K562 (cell line): ENCODE measurements around the gene CMTM4. TPM values are rescaled to one million over a fixed set of nuclear protein-coding genes. Genes with fewer than 3 reads are reported as not detected.
A peak's percentile ranks its signal among the peaks of the same experiment; 100 is the strongest.

ENCODE experiments used
- CLOCK ChIP-seq: fragments of 250-450 bp; sonication (Bioruptor Pico); IDR thresholded peaks from 2 replicates; pipeline ENCODE4 v1.4.0; 2020; ENCODE audit warnings: mild to moderate bottlenecking, moderate library complexity, borderline replicate concordance
- E2F8 ChIP-seq: fragments of 450-650 bp; IDR thresholded peaks from 2 replicates; pipeline ENCODE4 v1.7.1; 2018; ENCODE audit warnings: mild to moderate bottlenecking, low read depth; ENCODE audit not compliant: partially characterized antibody
- FOXA3 ChIP-seq, 2 experiments: fragments of 450-650 bp in 1 of 2; sonication (generic) in 1 of 2; formaldehyde crosslinking; IDR thresholded peaks in 1 of 2; conservative IDR thresholded peaks in 1 of 2; 2 replicates each; pipeline versions ENCODE4 v1.4.0 to v1.8.0; 2020 to 2022; ENCODE audit warnings: mild to moderate bottlenecking in 2 of 2, missing genetic modification reagents in 1 of 2
- HEY1 ChIP-seq: fragments of 250-450 bp; sonication (Bioruptor Pico); IDR thresholded peaks from 2 replicates; pipeline ENCODE4 v1.5.0; 2020; ENCODE audit warnings: mild to moderate bottlenecking, moderate library complexity, borderline replicate concordance
- KAT8 ChIP-seq: fragments of 450-650 bp; IDR thresholded peaks from 2 replicates; pipeline ENCODE4 v1.6.1; 2016; ENCODE audit warnings: low read depth, mild to moderate bottlenecking
- LCOR ChIP-seq: sonication (generic); formaldehyde crosslinking; IDR thresholded peaks from 2 replicates; pipeline ENCODE4 v1.8.0; 2022; ENCODE audit warnings: mild to moderate bottlenecking, missing genetic modification reagents
- MCM7 ChIP-seq, 2 experiments: fragments of 450-650 bp; IDR thresholded peaks; 2 replicates each; pipeline ENCODE4 v1.6.1; 2016 to 2018
- MECOM ChIP-seq: fragments of 250-450 bp; sonication (Bioruptor Pico); IDR thresholded peaks from 2 replicates; pipeline ENCODE4 v1.8.0; 2022; ENCODE audit warnings: inconsistent platforms
- NFIC ChIP-seq: fragments of 450-650 bp; IDR thresholded peaks from 2 replicates; pipeline ENCODE4 v1.6.1; 2017; ENCODE audit warnings: mild to moderate bottlenecking, inconsistent platforms
- NR1H2 ChIP-seq: sonication (generic); formaldehyde crosslinking; IDR thresholded peaks from 2 replicates; pipeline ENCODE4 v1.4.0; 2020; ENCODE audit warnings: mild to moderate bottlenecking, missing genetic modification reagents
- PCBP1 ChIP-seq: fragments of 200-400 bp; formaldehyde crosslinking; IDR thresholded peaks from 2 replicates; pipeline ENCODE4 v1.6.1; 2018; ENCODE audit warnings: mild to moderate bottlenecking, low read depth, low read length; ENCODE audit not compliant: poor library complexity, severe bottlenecking
- POLR2B ChIP-seq: fragments of 450-650 bp; IDR thresholded peaks from 2 replicates; pipeline ENCODE4 v1.6.1; 2018; ENCODE audit warnings: low read depth; ENCODE audit not compliant: partially characterized antibody
- PPARD ChIP-seq: fragments of 250-450 bp; sonication (Bioruptor Pico); IDR thresholded peaks from 2 replicates; pipeline ENCODE4 v1.8.0; 2022; ENCODE audit warnings: inconsistent platforms, mild to moderate bottlenecking, moderate library complexity
- PRDM10 ChIP-seq: fragments of 450-650 bp; IDR thresholded peaks from 2 replicates; pipeline ENCODE4 v1.6.1; 2018; ENCODE audit not compliant: partially characterized antibody
- TBP ChIP-seq: optimal IDR thresholded peaks from 2 replicates; pipeline ENCODE3; 2011; ENCODE audit warnings: low read depth, low read length, improper control_type of control experiment
- ZSCAN32 ChIP-seq: fragments of 450-650 bp; formaldehyde crosslinking; IDR thresholded peaks from 2 replicates; pipeline ENCODE4 v1.4.0; 2020; ENCODE audit warnings: mild to moderate bottlenecking, moderate library complexity
- polyA plus RNA-seq, 8 experiments: library from polyadenylated mRNA; depleted of rRNA in 4 of 8; stranded (reverse) in 5 of 8; unstranded in 3 of 8; fragments of >200 nt; fragmentation: Nextera tagmentation in 2 of 8; fragmentation: Illumina TruSeq in 1 of 8; extraction: Ambion mirVana in 2 of 8; extraction: Trizol in 1 of 8; gene quantifications; 2 replicates each; pipeline versions ENCODE4 v1.2.1 to v1.2.3, GENCODE V29; 2011 to 2014; ENCODE audit warnings: inconsistent platforms in 1 of 8, missing spikeins in 1 of 8
- total RNA-seq, 7 experiments: library from RNA; depleted of rRNA in 6 of 7; stranded (reverse); fragments of >200 nt in 6 of 7; fragmentation: Illumina TruSeq in 2 of 7; extraction: Trizol in 2 of 7; gene quantifications; 2 replicates each; pipeline versions ENCODE4 v1.2.1 to v1.2.3, GENCODE V29; 2011 to 2021; ENCODE audit warnings: low replicate concordance in 1 of 7
- TF ChIP-seq, protein P1 (sequence below): fragments of 450-650 bp; IDR thresholded peaks from 2 replicates; pipeline ENCODE4 v1.6.1; 2016
- TF ChIP-seq, protein P2 (sequence below): sonication (generic); formaldehyde crosslinking; IDR thresholded peaks from 2 replicates; pipeline ENCODE4 v1.8.1; 2022; ENCODE audit warnings: missing genetic modification reagents

Gene CMTM4
- total and polyA plus RNA-seq, 9 of the 15 experiments (the other 6 are each of a cell fraction or from before 2014, with no cell fraction given): 2.0 to 21.3 (median 12.5) TPM

GRCh38 chr16:66617728-66618127, 78.8 kb downstream of the CMTM4 start (continued):
- TF ChIP-seq E2F8: no peak
- no peak for TF ChIP-seq POLR2B
- no peak for TF ChIP-seq TBP
- peak; percentile 87 for TF ChIP-seq NFIC
- no peak for TF ChIP-seq PPARD
- TF ChIP-seq, protein P1, sequence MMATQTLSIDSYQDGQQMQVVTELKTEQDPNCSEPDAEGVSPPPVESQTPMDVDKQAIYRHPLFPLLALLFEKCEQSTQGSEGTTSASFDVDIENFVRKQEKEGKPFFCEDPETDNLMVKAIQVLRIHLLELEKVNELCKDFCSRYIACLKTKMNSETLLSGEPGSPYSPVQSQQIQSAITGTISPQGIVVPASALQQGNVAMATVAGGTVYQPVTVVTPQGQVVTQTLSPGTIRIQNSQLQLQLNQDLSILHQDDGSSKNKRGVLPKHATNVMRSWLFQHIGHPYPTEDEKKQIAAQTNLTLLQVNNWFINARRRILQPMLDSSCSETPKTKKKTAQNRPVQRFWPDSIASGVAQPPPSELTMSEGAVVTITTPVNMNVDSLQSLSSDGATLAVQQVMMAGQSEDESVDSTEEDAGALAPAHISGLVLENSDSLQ: peak; percentile 43; the same call in 1 of the 2 replicates
- no peak for TF ChIP-seq CLOCK (CRISPR knock-in tag)
- TF ChIP-seq MCM7 (IDR thresholded peaks at IDR 0.05): no peak
- TF ChIP-seq NR1H2 (CRISPR knock-in tag): no peak
- no peak for TF ChIP-seq PCBP1
- no peak for TF ChIP-seq HEY1 (CRISPR knock-in tag)
- no peak for TF ChIP-seq LCOR (CRISPR knock-in tag)
- no peak for TF ChIP-seq PRDM10
- TF ChIP-seq FOXA3 (CRISPR knock-in tag; conservative IDR thresholded peaks at IDR 0.05 in 1 of 2, IDR thresholded peaks at IDR 0.05 in 1 of 2): no peak
- TF ChIP-seq ZSCAN32 (CRISPR knock-in tag): no peak
- TF ChIP-seq, protein P2, sequence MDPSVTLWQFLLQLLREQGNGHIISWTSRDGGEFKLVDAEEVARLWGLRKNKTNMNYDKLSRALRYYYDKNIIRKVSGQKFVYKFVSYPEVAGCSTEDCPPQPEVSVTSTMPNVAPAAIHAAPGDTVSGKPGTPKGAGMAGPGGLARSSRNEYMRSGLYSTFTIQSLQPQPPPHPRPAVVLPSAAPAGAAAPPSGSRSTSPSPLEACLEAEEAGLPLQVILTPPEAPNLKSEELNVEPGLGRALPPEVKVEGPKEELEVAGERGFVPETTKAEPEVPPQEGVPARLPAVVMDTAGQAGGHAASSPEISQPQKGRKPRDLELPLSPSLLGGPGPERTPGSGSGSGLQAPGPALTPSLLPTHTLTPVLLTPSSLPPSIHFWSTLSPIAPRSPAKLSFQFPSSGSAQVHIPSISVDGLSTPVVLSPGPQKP (CRISPR knock-in tag): no peak
- TF ChIP-seq MECOM (CRISPR knock-in tag): no peak
- TF ChIP-seq KAT8: no peak
